Common myeloid progenitor, CD34-positive (primary cell): Measurements from ENCODE around the gene LRRC8E.

ENCODE experiments used
- CTCF ChIA-PET: fragments of 350-600 bp; sonication (Branson Sonifier 250); formaldehyde crosslinking; loops from one replicate; lab custom pipeline; 2021; ENCODE audit warnings: antibody characterized with exemption; lab: Charles Lee
- POLR2A ChIA-PET: fragments of 350-600 bp; sonication (Branson Sonifier 250); formaldehyde crosslinking; loops from one replicate; lab custom pipeline; 2021; ENCODE audit warnings: antibody characterized with exemption; lab: Charles Lee
- DNase-seq, 3 donors: peaks; one replicate each; pipeline versions ENCODE4 v3.0.0 to v3.0.0-alpha.2; 2013
- H3K27ac ChIP-seq, 2 experiments: 1 replicate in 1 of 2; 2 replicates in 1 of 2; pipeline ENCODE4 v1.7.0; 2013; ENCODE audit warnings: inconsistent platforms in 2 of 2, low read length in 2 of 2, mild to moderate bottlenecking in 2 of 2, low read depth in 1 of 2, moderate library complexity in 1 of 2; ENCODE audit not compliant: severe bottlenecking in 2 of 2, insufficient read depth in 1 of 2, poor library complexity in 1 of 2
- H3K27me3 ChIP-seq, 5 experiments: replicated peaks in 2 of 5; 1 replicate in 3 of 5; 2 replicates in 2 of 5; pipeline versions ENCODE4 v1.6.1 to v1.7.0; 2013; ENCODE audit warnings: low read length in 4 of 5, mild to moderate bottlenecking in 2 of 5, moderate library complexity in 2 of 5, inconsistent platforms in 1 of 5; ENCODE audit not compliant: insufficient read depth in 5 of 5, control insufficient read depth in 4 of 5
- H3K36me3 ChIP-seq, 4 experiments: 1 replicate in 2 of 4; 2 replicates in 2 of 4; pipeline versions ENCODE4 v1.6.1 to v1.7.0; 2013; ENCODE audit warnings: low read length in 3 of 4, control low read depth in 1 of 4, mild to moderate bottlenecking in 1 of 4; ENCODE audit not compliant: control insufficient read depth in 4 of 4, insufficient read depth in 4 of 4
- H3K4me1 ChIP-seq, 4 experiments: 1 replicate in 3 of 4; 2 replicates in 1 of 4; pipeline versions ENCODE4 v1.6.1 to v1.7.1; 2013; ENCODE audit warnings: low read length in 3 of 4, mild to moderate bottlenecking in 3 of 4, control low read depth in 1 of 4, inconsistent platforms in 1 of 4, moderate library complexity in 1 of 4; ENCODE audit not compliant: control insufficient read depth in 4 of 4, insufficient read depth in 4 of 4; ENCODE audit errors: control extremely low read depth in 1 of 4
- H3K4me3 ChIP-seq, 7 experiments: 1 replicate in 4 of 7; 2 replicates in 3 of 7; pipeline versions ENCODE4 v1.5.1 to v1.7.0; 2013; ENCODE audit warnings: mild to moderate bottlenecking in 7 of 7, low read length in 6 of 7, moderate library complexity in 6 of 7, inconsistent platforms in 2 of 7, low read depth in 2 of 7, control low read depth in 1 of 7; ENCODE audit not compliant: insufficient read depth in 4 of 7, control insufficient read depth in 1 of 7; ENCODE audit errors: extremely low read depth in 1 of 7
- H3K9me3 ChIP-seq, 5 experiments: 1 replicate in 4 of 5; 2 replicates in 1 of 5; pipeline versions ENCODE4 v1.6.1 to v1.7.1; 2013; ENCODE audit warnings: low read length in 4 of 5, mild to moderate bottlenecking in 2 of 5, inconsistent platforms in 1 of 5, low read depth in 1 of 5, moderate library complexity in 1 of 5; ENCODE audit not compliant: control insufficient read depth in 4 of 5, insufficient read depth in 2 of 5; ENCODE audit errors: control extremely low read depth in 1 of 5
- WGBS: methylation state at CpG from one replicate; pipeline ENCODE4 v1.1.5; 2013; ENCODE audit not compliant: insufficient coverage; 5-methylcytosine and 5-hydroxymethylcytosine counted together

LRRC8E gene

GRCh38 chr19:7844405-7844804 is 43.9 kb upstream of the LRRC8E start:
- POLR2A ChIA-PET = no interaction called here
- Histone ChIP-seq H3K27ac (no peak overlapping the region), H3K4me1 (no peaks in the 10 kb centered on the region), H3K9me3 (peaks cover 0 to 2% (median 0%) of the 10 kb centered on the region in 5 experiments), H3K4me3 (no peak overlapping the region), H3K36me3 (no peaks in the 10 kb centered on the region), H3K27me3 (no peaks in the 10 kb centered on the region)
- no peak for DNase-seq
- CTCF ChIA-PET = interaction anchor here (0.8 kb wide), 1 partner anchor 25 kb away, joined by 3 read pairs; no protein-coding TSS in a partner anchor
- WGBS = 100% methylated on average over 5 of the region's 5 CpGs

DNA sequence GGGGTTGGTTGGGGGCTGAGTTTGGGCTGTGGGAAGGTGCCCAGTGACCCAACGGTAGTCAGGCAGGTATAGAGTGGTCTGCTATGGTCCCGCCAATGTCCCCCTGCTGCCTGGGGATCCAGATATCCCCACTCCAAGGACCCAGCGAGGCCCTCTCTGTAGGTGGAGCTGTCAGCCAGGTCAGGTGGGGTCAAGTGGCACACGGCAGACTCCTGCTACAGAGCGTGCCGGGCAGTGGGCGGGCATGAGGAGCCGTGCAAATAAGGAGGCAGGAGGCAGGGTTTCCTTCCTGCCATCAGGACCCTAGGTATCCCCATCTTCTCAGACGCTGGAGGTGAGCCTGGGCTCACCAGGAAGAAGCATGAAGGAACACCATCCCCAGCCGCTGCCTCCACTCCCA is 43.4 kb upstream of the LRRC8E start:
- 97% methylated on average over 7 of the region's 10 CpGs for WGBS
- H3K9me3 ChIP-seq = peaks cover 0 to 2% (median 0%) of the 10 kb centered on the region in 5 experiments
- CTCF ChIA-PET = no interaction called here

GRCh38 chr19:7845390-7846154 is 42.7 kb upstream of the LRRC8E start:
- Histone ChIP-seq H3K27me3 (no peaks in the 10 kb centered on the region), H3K36me3 (no peaks in the 10 kb centered on the region), H3K27ac (no peak overlapping the region), H3K9me3 (peaks cover 0 to 2% (median 0%) of the 10 kb centered on the region in 5 experiments), H3K4me3 (no peak overlapping the region), H3K4me1 (no peaks in the 10 kb centered on the region)
- POLR2A ChIA-PET = interaction anchor here (0.5 kb wide), 1 partner anchor 33 kb away, joined by 3 read pairs; no protein-coding TSS in a partner anchor
- CTCF ChIA-PET = no interaction called here
- 95% methylated on average over 20 of the region's 20 CpGs for WGBS
- no peak for DNase-seq

More for the DNA sequence above, 43.4 kb upstream of the LRRC8E start:
- Histone ChIP-seq H3K27me3 (no peaks in the 10 kb centered on the region), H3K27ac (no peak overlapping the region), H3K4me1 (no peaks in the 10 kb centered on the region), H3K36me3 (no peaks in the 10 kb centered on the region), H3K4me3 (no peak overlapping the region)
- no peak for DNase-seq
- POLR2A ChIA-PET = interaction anchor here (0.5 kb wide), 1 partner anchor 33 kb away, joined by 3 read pairs; no protein-coding TSS in a partner anchor

DNA sequence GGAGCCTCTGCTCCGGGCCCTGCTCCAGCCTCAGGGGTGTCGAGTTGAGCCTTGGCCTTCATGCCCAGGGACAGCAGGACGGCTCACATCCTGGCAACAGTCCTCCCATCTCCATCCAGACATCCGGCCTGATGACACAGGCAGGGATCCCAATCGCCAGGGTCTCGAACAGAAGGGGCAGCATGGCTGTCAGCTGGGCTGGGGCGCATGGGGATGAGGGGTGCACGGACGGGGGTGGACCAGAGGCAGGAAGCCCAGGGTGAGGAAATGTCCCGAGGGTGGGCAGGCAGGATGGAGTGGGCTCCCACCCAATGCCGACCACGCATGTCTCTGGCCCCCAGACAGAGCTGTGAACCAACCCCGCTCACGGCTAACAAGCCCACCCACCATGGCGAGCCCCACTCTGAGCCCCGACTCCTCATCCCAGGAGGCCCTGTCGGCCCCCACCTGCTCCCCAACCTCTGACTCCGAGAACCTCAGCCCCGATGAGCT is 42.1 kb upstream of the LRRC8E start:
- Histone ChIP-seq H3K36me3 (no peaks in the 10 kb centered on the region), H3K4me3 (no peak overlapping the region), H3K4me1 (no peaks in the 10 kb centered on the region), H3K27me3 (no peaks in the 10 kb centered on the region), H3K27ac (no peak overlapping the region), H3K9me3 (no peaks in the 10 kb centered on the region)
- POLR2A ChIA-PET = no interaction called here
- DNase-seq = no peak
- WGBS = 92% methylated on average over 16 of the region's 19 CpGs
- CTCF ChIA-PET = no interaction called here

- 94% methylated on average over 19 of the region's 23 CpGs for WGBS
- Histone ChIP-seq H3K9me3 (no peaks in the 10 kb centered on the region), H3K27me3 (no peaks in the 10 kb centered on the region), H3K4me3 (no peak overlapping the region), H3K36me3 (no peaks in the 10 kb centered on the region), H3K4me1 (no peaks in the 10 kb centered on the region), H3K27ac (no peak overlapping the region)
- ChIA-PET POLR2A (no interaction called here), CTCF (interaction anchor here (1.2 to 1.3 kb wide), 2 partner anchors 10 to 21 kb away, joined by 3 to 4 read pairs; no protein-coding TSS in a partner anchor)
- no peak for DNase-seq
These were observed 40.6 kb upstream of the LRRC8E start for GRCh38 chr19:7847664-7848063.

DNA sequence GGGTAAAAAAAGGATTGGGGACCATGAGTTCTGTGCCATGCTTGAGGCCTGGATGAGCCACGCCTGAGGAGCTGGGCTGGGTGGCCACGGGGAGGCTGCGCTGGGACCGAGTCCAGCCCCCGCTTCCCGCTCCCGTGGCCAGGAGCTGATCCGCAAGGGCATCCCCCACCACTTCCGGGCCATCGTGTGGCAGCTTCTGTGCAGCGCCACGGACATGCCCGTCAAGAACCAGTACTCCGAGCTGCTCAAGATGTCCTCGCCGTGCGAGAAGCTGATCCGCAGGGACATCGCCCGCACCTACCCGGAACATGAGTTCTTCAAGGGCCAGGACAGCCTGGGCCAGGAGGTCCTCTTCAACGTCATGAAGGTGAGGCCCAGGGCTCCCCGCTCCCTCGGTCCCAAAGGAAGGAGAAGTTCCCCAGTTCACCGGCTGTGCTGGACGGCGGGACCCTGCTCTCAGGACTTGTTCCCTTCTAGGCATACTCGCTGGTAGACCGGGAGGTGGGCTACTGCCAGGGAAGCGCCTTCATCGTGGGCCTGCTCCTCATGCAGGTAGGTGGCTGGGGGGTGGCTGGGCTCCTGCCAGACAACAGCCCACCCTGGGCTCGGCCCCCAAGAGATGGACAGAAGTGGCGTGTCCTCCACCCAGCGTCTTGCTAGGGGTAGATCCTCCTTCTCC is 39.4 kb upstream of the LRRC8E start:
- Histone ChIP-seq H3K9me3 (no peaks in the 10 kb centered on the region), H3K36me3 (no peaks in the 10 kb centered on the region), H3K4me3 (no peak overlapping the region), H3K27me3 (no peaks in the 10 kb centered on the region), H3K27ac (no peak overlapping the region), H3K4me1 (peaks cover 0 to 7% (median 5%) of the 10 kb centered on the region in 4 experiments)
- CTCF ChIA-PET = interaction anchor here (1.1 to 1.2 kb wide), 2 partner anchors 9 to 20 kb away, joined by 3 to 4 read pairs; no protein-coding TSS in a partner anchor
- POLR2A ChIA-PET = no interaction called here
- no peak for DNase-seq
- WGBS = 95% methylated on average over 31 of the region's 34 CpGs

GRCh38 chr19:7849631-7849999 is 38.7 kb upstream of the LRRC8E start:
- no peaks in the 10 kb centered on the region for H3K36me3 ChIP-seq
- CTCF ChIA-PET = interaction anchor here (0.8 kb wide), 1 partner anchor 12 kb away, joined by 4 read pairs; no protein-coding TSS in a partner anchor
- no peaks in the 10 kb centered on the region for H3K27me3 ChIP-seq
- peaks cover 0 to 7% (median 5%) of the 10 kb centered on the region in 4 experiments for H3K4me1 ChIP-seq
- no peak overlapping the region for H3K4me3 ChIP-seq
- DNase-seq = no peak
- 98% methylated on average over 8 of the region's 9 CpGs for WGBS
- H3K9me3 ChIP-seq = no peaks in the 10 kb centered on the region
- POLR2A ChIA-PET = no interaction called here
- no peak overlapping the region for H3K27ac ChIP-seq
